GM12878 (cell line): ENCODE results near the gene COPZ2. TPM values are rescaled to one million over a fixed set of nuclear protein-coding genes. Genes with fewer than 3 reads are reported as not detected.

Experiments
- ATAC-seq: fragments of 200-7000 bp; cut with Tn5 transposase; 3 replicates; pipeline ENCODE4 v1.9.1; 2020; ENCODE audit warnings: mild to moderate bottlenecking, moderate library complexity
- BruUV-seq: library from RNA; stranded (reverse); fragments of 400-500 nt; replicated peaks from 2 replicates; lab custom pipeline; 2021; lab: Mats Ljungman, UMichigan
- CTCF ChIA-PET: fragments of 300-600 bp; sonication (Branson Sonifier 250); formaldehyde crosslinking; extraction: SDS; loops from one replicate; lab custom pipeline; 2021; ENCODE audit warnings: inconsistent platforms; lab: Yijun Ruan, JAX
- POLR2A ChIA-PET: fragments of 350-600 bp; formaldehyde crosslinking; extraction: SDS; loops from one replicate; lab custom pipeline; 2021; ENCODE audit warnings: inconsistent platforms; lab: Charles Lee
- RAD21 ChIA-PET: fragments of 300-600 bp; sonication (Branson Sonifier 250); formaldehyde crosslinking; loops from one replicate; lab custom pipeline; 2023; ENCODE audit warnings: antibody characterized with exemption; ENCODE audit not compliant: unreplicated experiment; lab: Charles Lee
- SMC1A ChIA-PET: fragments of 300-600 bp; sonication (Branson Sonifier 250); formaldehyde crosslinking; loops from one replicate; lab custom pipeline; 2023; ENCODE audit not compliant: unreplicated experiment, uncharacterized antibody; lab: Charles Lee
- DNase-seq: peaks from one replicate; pipeline ENCODE4 v3.0.0-alpha.2; 2011; ENCODE audit warnings: low read depth, low spot score
- FAIRE-seq: peaks from 3 replicates; lab custom pipeline; 2011; peaks lifted over from hg19 to GRCh38; lab: Jason Lieb, UNC
- H2AFZ ChIP-seq: 2 replicates; pipeline ENCODE4 v1.6.0; 2011; ENCODE audit warnings: low read depth, low read length, control low read depth; ENCODE audit not compliant: control insufficient read depth
- H3K27ac ChIP-seq: 2 replicates; pipeline ENCODE4 v1.5.1; 2011; ENCODE audit warnings: control low read depth; ENCODE audit not compliant: control insufficient read depth, insufficient read depth
- H3K27me3 ChIP-seq, 2 experiments: replicated peaks in 1 of 2; 2 replicates each; pipeline versions ENCODE4 v1.6.0 to v1.6.1; 2011; ENCODE audit warnings: low read length in 1 of 2; ENCODE audit not compliant: control insufficient read depth in 2 of 2, insufficient read depth in 2 of 2
- H3K36me3 ChIP-seq, 2 experiments: 2 replicates each; pipeline ENCODE4 v1.5.1; 2011; ENCODE audit warnings: low read length in 1 of 2; ENCODE audit not compliant: control insufficient read depth in 2 of 2, insufficient read depth in 2 of 2
- H3K4me1 ChIP-seq: 2 replicates; pipeline ENCODE4 v1.6.1; 2011; ENCODE audit warnings: mild to moderate bottlenecking, low read length, moderate library complexity, mixed read lengths; ENCODE audit not compliant: control insufficient read depth, insufficient read depth
- H3K4me2 ChIP-seq: 2 replicates; pipeline ENCODE4 v1.6.0; 2011; ENCODE audit warnings: control low read depth; ENCODE audit not compliant: control insufficient read depth, insufficient read depth
- H3K4me3 ChIP-seq: fragments of 200-600 bp; sonication (generic); 2 replicates; pipeline ENCODE4 v1.5.1; 2016
- H3K79me2 ChIP-seq: 2 replicates; pipeline ENCODE4 v1.6.0; 2011; ENCODE audit warnings: low read length; ENCODE audit not compliant: control insufficient read depth, insufficient read depth
- H3K9ac ChIP-seq: 2 replicates; pipeline ENCODE4 v1.8.0; 2011; ENCODE audit warnings: low read length, control low read depth, mixed read lengths; ENCODE audit not compliant: control insufficient read depth, insufficient read depth
- H3K9me3 ChIP-seq: replicated peaks from 3 replicates; pipeline ENCODE4 v1.5.1; 2011; ENCODE audit warnings: mild to moderate bottlenecking, low read length; ENCODE audit not compliant: control insufficient read depth, insufficient read depth
- H4K20me1 ChIP-seq: 2 replicates; pipeline ENCODE4 v1.6.0; 2011; ENCODE audit not compliant: control insufficient read depth, insufficient read depth
- ATF7 ChIP-seq: fragments of 450-650 bp; IDR thresholded peaks from 2 replicates; pipeline ENCODE4 v1.6.1; 2016; ENCODE audit warnings: low read depth, mild to moderate bottlenecking
- BACH1 ChIP-seq: fragments of 450-650 bp; IDR thresholded peaks from 2 replicates; pipeline ENCODE4 v1.6.1; 2017; ENCODE audit warnings: mild to moderate bottlenecking, borderline replicate concordance
- BCLAF1 ChIP-seq: fragments of 450-650 bp; IDR thresholded peaks from 2 replicates; pipeline ENCODE4 v1.6.1; 2017; ENCODE audit warnings: antibody characterized with exemption, mild to moderate bottlenecking, moderate library complexity
- DPF2 ChIP-seq: fragments of 450-650 bp; IDR thresholded peaks from 2 replicates; pipeline ENCODE4 v1.6.1; 2017; ENCODE audit warnings: mild to moderate bottlenecking
- GABPA ChIP-seq: IDR thresholded peaks from 2 replicates; pipeline ENCODE4 v1.6.1; 2014; ENCODE audit warnings: antibody characterized with exemption, low read depth, mild to moderate bottlenecking, inconsistent platforms
- KLF5 ChIP-seq: fragments of 450-650 bp; IDR thresholded peaks from 2 replicates; pipeline ENCODE4 v1.6.1; 2014; ENCODE audit warnings: mild to moderate bottlenecking; ENCODE audit not compliant: partially characterized antibody
- MAX ChIP-seq: IDR thresholded peaks from 2 replicates; pipeline ENCODE4 v1.6.1; 2012; ENCODE audit warnings: low read depth, low read length, improper control_type of control experiment
- MTA2 ChIP-seq: fragments of 450-650 bp; IDR thresholded peaks from 2 replicates; pipeline ENCODE4 v1.6.1; 2016; ENCODE audit warnings: low read depth, mild to moderate bottlenecking, moderate library complexity
- NFYA ChIP-seq: IDR thresholded peaks from 2 replicates; pipeline ENCODE4 v1.6.1; 2011; ENCODE audit warnings: low read depth, mild to moderate bottlenecking, low read length, improper control_type of control experiment, borderline replicate concordance
- NR2C2 ChIP-seq: IDR thresholded peaks from 2 replicates; pipeline ENCODE4 v1.6.1; 2011; ENCODE audit warnings: borderline replicate concordance, low read depth; ENCODE audit not compliant: control insufficient read depth, insufficient read length
- NR2F1 ChIP-seq: fragments of 450-650 bp; conservative IDR thresholded peaks from 2 replicates; pipeline ENCODE4 v1.6.1; 2017; ENCODE audit warnings: mild to moderate bottlenecking
- POLR2AphosphoS5 ChIP-seq: IDR thresholded peaks from 2 replicates; pipeline ENCODE4 v1.6.1; 2011; ENCODE audit warnings: mild to moderate bottlenecking, low read length, inconsistent platforms
- SPI1 ChIP-seq: IDR thresholded peaks from 2 replicates; pipeline ENCODE4 v1.6.1; 2011; ENCODE audit warnings: low read depth, mild to moderate bottlenecking, low read length, moderate library complexity, borderline replicate concordance; ENCODE audit not compliant: insufficient read depth
- TCF7 ChIP-seq: IDR thresholded peaks from 2 replicates; pipeline ENCODE4 v1.6.1; 2014; ENCODE audit warnings: antibody characterized with exemption, borderline replicate concordance
- USF2 ChIP-seq: IDR thresholded peaks from 2 replicates; pipeline ENCODE4 v1.6.1; 2011; ENCODE audit warnings: low read depth, low read length, improper control_type of control experiment, borderline replicate concordance
- ZBED1 ChIP-seq: IDR thresholded peaks from 2 replicates; pipeline ENCODE4 v1.6.1; 2016; ENCODE audit warnings: borderline replicate concordance
- ZBTB4 ChIP-seq: fragments of 450-650 bp; formaldehyde crosslinking; IDR thresholded peaks from 2 replicates; pipeline ENCODE4 v1.4.0; 2022; ENCODE audit warnings: mild to moderate bottlenecking, moderate library complexity
- ZSCAN29 ChIP-seq: fragments of 450-650 bp; IDR thresholded peaks from 2 replicates; pipeline ENCODE4 v1.6.1; 2017; ENCODE audit warnings: mild to moderate bottlenecking, moderate library complexity
- WGBS: methylation state at CpG from one replicate; pipeline ENCODE4 v1.1.6; 2016; ENCODE audit warnings: low lambda C conversion rate; ENCODE audit not compliant: insufficient replicate concordance, insufficient coverage; ENCODE audit errors: missing lambda C conversion rate; 5-methylcytosine and 5-hydroxymethylcytosine counted together
- in situ Hi-C: fragments of 300-500 bp; cut with MboI; formaldehyde crosslinking; loops from 9 replicates; pipeline ENCODE4 v1.14.3; 2018; ENCODE audit warnings: mixed read lengths
- intact Hi-C: fragments of 100-400 bp; cut with micrococcal nuclease; formaldehyde crosslinking; loops from one replicate; pipeline ENCODE4 v1.14.2; 2022; ENCODE audit not compliant: unreplicated experiment
- polyA plus RNA-seq, 11 experiments: library from polyadenylated mRNA; depleted of rRNA in 4 of 11; unstranded in 6 of 11; stranded (reverse) in 5 of 11; fragments of >200 nt; fragmentation: Nextera tagmentation in 4 of 11; fragmentation: Illumina TruSeq in 1 of 11; extraction: Ambion mirVana in 4 of 11; extraction: Trizol in 1 of 11; gene quantifications; 1 replicate in 1 of 11; 2 replicates in 10 of 11; pipeline versions ENCODE4 v1.2.1 to v1.2.3, GENCODE V29; 2011 to 2016; ENCODE audit warnings: inconsistent platforms in 2 of 11, missing spikeins in 2 of 11, low read depth in 1 of 11
- total RNA-seq, 4 experiments: library from RNA; depleted of rRNA in 3 of 4; stranded (reverse); fragments of >200 nt in 3 of 4; fragmentation: Illumina TruSeq in 1 of 4; extraction: Trizol in 1 of 4; gene quantifications; 2 replicates each; pipeline versions ENCODE4 v1.2.1 to v1.2.3, GENCODE V29; 2013 to 2021

COPZ2 gene
- total and polyA plus RNA-seq, 10 of the 15 experiments (the other 5 are each of a cell fraction or from before 2014, with no cell fraction given), result 0.20 to 4.3 (median 2.6) TPM

- H3K79me2 ChIP-seq, result no peaks in the 10 kb centered on the region
- ATAC-seq (no peak), DNase-seq (no peak), FAIRE-seq (no peak)
- H3K4me1 ChIP-seq, result peaks cover 13% of the 10 kb centered on the region
- no peaks in the 10 kb centered on the region for H4K20me1 ChIP-seq
- H3K4me2 ChIP-seq, result no peak overlapping the region
- ChIA-PET SMC1A (interaction anchor here (1.6 kb wide), 1 partner anchor 10 kb away, joined by 6 read pairs; no protein-coding TSS in a partner anchor), RAD21 (interaction anchor here (2.2 kb wide), 1 partner anchor 42 kb away, joined by 6 read pairs; no protein-coding TSS in a partner anchor), CTCF (interaction anchor here (2.3 kb wide), 1 partner anchor 13 kb away, joined by 9 read pairs; no protein-coding TSS in a partner anchor), POLR2A (interaction anchor here (1.0 kb wide), 2 partner anchors 9 kb away, joined by 3 read pairs; no protein-coding TSS in a partner anchor)
- H3K4me3 ChIP-seq, result no peak overlapping the region
- TF ChIP-seq TCF7, result no peak
- TF ChIP-seq USF2, result no peak
- TF ChIP-seq NFYA, result no peak
- TF ChIP-seq ZBED1, result no peak
- no peak for TF ChIP-seq BACH1
- TF ChIP-seq NR2F1, result no peak
- no peak for TF ChIP-seq BCLAF1
- TF ChIP-seq SPI1, result no peak
- TF ChIP-seq DPF2, result no peak
- TF ChIP-seq MAX, result no peak
- no peak for TF ChIP-seq POLR2AphosphoS5
- no peak for TF ChIP-seq GABPA
- TF ChIP-seq ZBTB4 (CRISPR knock-in tag), result no peak
- TF ChIP-seq ATF7, result no peak
- TF ChIP-seq MTA2, result no peak
- TF ChIP-seq ZSCAN29, result no peak
- no peak for TF ChIP-seq NR2C2
- no peak for TF ChIP-seq KLF5
- no peaks in the 10 kb centered on the region for H3K9me3 ChIP-seq
- whole genome bisulfite sequencing, result 38% methylated on average over 4 of the region's 4 CpGs
- no peaks in the 10 kb centered on the region for H3K36me3 ChIP-seq
- no peak overlapping the region for H3K9ac ChIP-seq
- H2AFZ ChIP-seq, result no peak overlapping the region
- H3K27ac ChIP-seq, result no peak overlapping the region
- in situ Hi-C loops (no loop called here), intact Hi-C loops (no loop called here)
- no peaks in the 10 kb centered on the region for H3K27me3 ChIP-seq
- no TSS peak for BruUV-seq
Observed at GRCh38 chr17:47992216-47992615, 45.4 kb downstream of the COPZ2 start.
